Left ventricle myocardium inferior (tissue), 1 donor: ENCODE data around the gene EIF4EBP2. TPM values are rescaled to one million over a fixed set of nuclear protein-coding genes. Genes with fewer than 3 reads are reported as not detected.

ENCODE experiments used
- DNase-seq: peaks from one replicate; pipeline ENCODE4 v3.0.0-alpha.2; 2020
- H3K27ac ChIP-seq: fragments of 200-600 bp; replicated peaks from 2 replicates; pipeline ENCODE4 v1.8.0; 2021
- H3K27me3 ChIP-seq: fragments of 200-600 bp; 2 replicates; pipeline ENCODE4 v1.8.0; 2021; ENCODE audit warnings: low read depth
- H3K36me3 ChIP-seq: fragments of 200-600 bp; 2 replicates; pipeline ENCODE4 v1.8.0; 2021
- H3K4me1 ChIP-seq: fragments of 200-600 bp; 2 replicates; pipeline ENCODE4 v1.8.0; 2021
- H3K4me3 ChIP-seq: fragments of 200-600 bp; 2 replicates; pipeline ENCODE4 v1.8.0; 2021; ENCODE audit warnings: mild to moderate bottlenecking, moderate library complexity
- H3K9me3 ChIP-seq: fragments of 200-600 bp; replicated peaks from 2 replicates; pipeline ENCODE4 v1.8.0; 2021
- CTCF ChIP-seq: fragments of 200-600 bp; IDR thresholded peaks from 2 replicates; pipeline ENCODE4 v1.8.0; 2021; ENCODE audit warnings: antibody characterized with exemption, mild to moderate bottlenecking, borderline replicate concordance
- intact Hi-C: fragments of 100-400 bp; cut with micrococcal nuclease; formaldehyde crosslinking; loops from one replicate; pipeline ENCODE4 v1.11.0; 2022
- total RNA-seq: library from RNA; stranded (reverse); fragmentation: NEBNext Ultra II Directional; extraction: Animal tissue kit (Norgen Biotek cat#: 25700); gene quantifications from one replicate; pipeline ENCODE4 v1.2.1, GENCODE V29; 2021
- donor health status: DM: no; HTN: yes; CAD: no; lungs with severe emphysema.

The EIF4EBP2 gene
- total RNA-seq, 1 donor from 2014 or later: 75.1 TPM

- no peak for DNase-seq
- intact Hi-C loops: no loop called here
- no peaks in the 10 kb centered on the region for H3K36me3 ChIP-seq
- H3K27ac ChIP-seq: no peak overlapping the region
- TF ChIP-seq CTCF: no peak
- no peaks in the 10 kb centered on the region for H3K27me3 ChIP-seq
- H3K9me3 ChIP-seq: no peaks in the 10 kb centered on the region
- H3K4me1 ChIP-seq: peaks cover 29% of the 10 kb centered on the region
- no peak overlapping the region for H3K4me3 ChIP-seq
Observed at GRCh38 chr10:70359017-70359550, 44.9 kb upstream of the EIF4EBP2 start.

GRCh38 chr10:70360215-70360614 is 43.7 kb upstream of the EIF4EBP2 start:
- no peaks in the 10 kb centered on the region for H3K36me3 ChIP-seq
- no peak overlapping the region for H3K4me3 ChIP-seq
- intact Hi-C loops: loop anchor here (5.0 kb wide), 2 partner anchors 88 to 138 kb away; no protein-coding TSS in a partner anchor
- H3K27me3 ChIP-seq: no peaks in the 10 kb centered on the region
- no peak for DNase-seq
- H3K9me3 ChIP-seq: no peaks in the 10 kb centered on the region
- peaks cover 32% of the 10 kb centered on the region for H3K4me1 ChIP-seq
- H3K27ac ChIP-seq: no peak overlapping the region
- no peak for TF ChIP-seq CTCF

GRCh38 chr10:70362328-70362727 is 41.6 kb upstream of the EIF4EBP2 start:
- Histone ChIP-seq H3K4me1 (peaks cover 28% of the 10 kb centered on the region), H3K36me3 (no peaks in the 10 kb centered on the region), H3K27me3 (no peaks in the 10 kb centered on the region), H3K9me3 (no peaks in the 10 kb centered on the region), H3K4me3 (no peak overlapping the region), H3K27ac (no peak overlapping the region)
- DNase-seq: no peak
- intact Hi-C loops: loop anchor here (5.0 kb wide), 2 partner anchors 90 to 140 kb away; no protein-coding TSS in a partner anchor
- TF ChIP-seq CTCF: no peak

- H3K4me1 ChIP-seq: peaks cover 19% of the 10 kb centered on the region
- DNase-seq: no peak
- H3K27ac ChIP-seq: peak overlapping the region; percentile 78
- no peak for TF ChIP-seq CTCF
- no peaks in the 10 kb centered on the region for H3K27me3 ChIP-seq
- no peaks in the 10 kb centered on the region for H3K36me3 ChIP-seq
- H3K9me3 ChIP-seq: no peaks in the 10 kb centered on the region
- H3K4me3 ChIP-seq: peak overlapping the region; percentile 5
- intact Hi-C loops: loop anchor here (5.0 kb wide), 2 partner anchors 91 to 141 kb away; no protein-coding TSS in a partner anchor
Observed at GRCh38 chr10:70363292-70363691, 40.7 kb upstream of the EIF4EBP2 start.

GRCh38 chr10:70363971-70364771 is 39.8 kb upstream of the EIF4EBP2 start:
- H3K9me3 ChIP-seq: no peaks in the 10 kb centered on the region
- H3K27me3 ChIP-seq: no peaks in the 10 kb centered on the region
- TF ChIP-seq CTCF: peak; percentile 95
- H3K27ac ChIP-seq: peak overlapping the region; percentile 78
- no peaks in the 10 kb centered on the region for H3K36me3 ChIP-seq
- peak; percentile 89 for DNase-seq
- peak overlapping the region; percentile 5 for H3K4me3 ChIP-seq
- intact Hi-C loops: loop anchor here (5.0 kb wide), 2 partner anchors 92 to 142 kb away; no protein-coding TSS in a partner anchor
- H3K4me1 ChIP-seq: peaks cover 17% of the 10 kb centered on the region
